GM18873 (cell line): Measurements from ENCODE around the gene MNX1.

ENCODE experiments used
- ATAC-seq: cut with Tn5 transposase; IDR thresholded peaks from one replicate; pipeline ENCODE4 v1.9.1; 2021; ENCODE audit warnings: mild to moderate bottlenecking, moderate library complexity, moderate number of reproducible peaks; ENCODE audit not compliant: unreplicated experiment, low FRiP score

The MNX1 gene

DNA sequence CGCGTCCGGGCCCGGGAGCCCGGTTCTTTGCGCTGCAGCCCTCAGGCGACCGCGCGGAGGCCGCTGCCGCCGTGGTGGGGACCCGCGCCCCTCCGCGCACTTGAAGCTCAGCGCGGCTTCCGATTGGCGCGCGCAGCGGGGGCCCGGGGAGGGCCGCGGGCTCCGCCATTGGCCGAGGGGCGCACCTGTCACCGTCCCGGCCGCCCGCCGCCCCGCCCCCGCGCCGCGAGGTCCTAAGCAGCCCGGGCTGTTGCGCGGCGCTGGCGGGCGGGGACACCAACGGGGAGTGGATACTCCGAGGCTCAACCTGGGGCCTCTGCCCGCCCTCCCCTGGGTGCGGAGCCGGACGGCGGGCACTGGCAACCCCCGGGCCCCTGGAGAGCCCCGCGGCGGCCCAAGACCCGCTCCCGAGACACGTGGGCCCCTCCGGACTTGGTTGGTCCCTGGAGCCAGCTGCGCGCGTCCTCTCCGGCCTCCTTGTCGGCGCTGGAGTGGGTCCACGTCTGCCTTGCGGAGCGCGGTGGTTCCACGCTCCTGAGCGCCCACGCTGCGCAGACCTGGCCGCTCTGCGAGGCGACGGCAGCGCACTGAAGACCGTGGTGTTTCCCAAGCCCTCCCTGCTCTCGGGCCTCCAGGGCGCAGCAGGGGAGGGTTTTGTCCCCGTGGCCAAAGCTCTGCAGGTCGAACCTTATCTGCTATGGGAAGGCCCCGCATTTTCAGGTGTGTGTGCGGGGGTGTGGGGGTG lies at the start of gene MNX1:
TSS of gene MNX1 (minus strand) at position 76 of the 745 bp plus-strand sequence. CDS start 313 bp downstream, outside the sequence.
- peak; percentile 50 for ATAC-seq

DNA sequence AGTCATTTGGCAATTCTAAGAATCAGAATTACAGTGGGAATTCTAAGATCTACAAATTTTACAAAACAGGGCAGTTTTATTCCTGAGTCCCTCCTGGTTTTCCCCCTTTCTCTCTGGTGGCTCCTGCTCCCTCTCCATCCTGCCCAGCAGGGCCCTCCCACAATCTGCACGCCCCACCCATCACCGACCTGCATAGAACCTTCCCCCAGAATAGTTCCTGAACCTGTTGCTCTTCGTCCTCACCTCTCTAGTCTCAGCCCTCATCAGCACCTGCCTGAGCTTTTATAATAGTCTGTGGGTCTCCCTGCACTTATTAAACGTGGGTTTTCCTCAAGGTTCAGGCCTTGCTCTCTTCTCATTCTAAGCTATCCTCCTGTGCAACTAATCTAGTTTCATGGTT lies 49.1 kb upstream of the MNX1 start:
- ATAC-seq, result no peak

GRCh38 chr7:157058701-157059100 lies 48.2 kb upstream of the MNX1 start:
- ATAC-seq, result no peak

DNA sequence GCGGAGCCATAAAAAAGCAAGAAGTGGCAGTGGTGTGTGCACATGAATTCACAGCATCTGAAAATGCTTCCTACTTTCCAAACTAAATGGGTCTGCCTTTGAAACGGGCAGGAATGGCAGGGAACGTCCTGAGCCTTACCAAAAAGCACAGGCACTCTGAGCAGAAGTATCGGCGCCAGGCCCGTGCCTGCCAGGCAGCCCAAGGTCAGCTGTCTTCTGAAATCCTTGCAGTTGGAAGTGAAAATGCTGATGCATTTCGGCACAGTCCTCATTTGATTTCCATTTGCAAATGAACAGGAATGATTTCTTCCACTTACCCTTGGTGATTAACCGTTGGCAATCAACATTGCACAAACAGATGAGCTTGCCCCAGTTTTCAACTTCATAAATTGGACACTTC lies 47.6 kb upstream of the MNX1 start:
- ATAC-seq, result no peak

DNA sequence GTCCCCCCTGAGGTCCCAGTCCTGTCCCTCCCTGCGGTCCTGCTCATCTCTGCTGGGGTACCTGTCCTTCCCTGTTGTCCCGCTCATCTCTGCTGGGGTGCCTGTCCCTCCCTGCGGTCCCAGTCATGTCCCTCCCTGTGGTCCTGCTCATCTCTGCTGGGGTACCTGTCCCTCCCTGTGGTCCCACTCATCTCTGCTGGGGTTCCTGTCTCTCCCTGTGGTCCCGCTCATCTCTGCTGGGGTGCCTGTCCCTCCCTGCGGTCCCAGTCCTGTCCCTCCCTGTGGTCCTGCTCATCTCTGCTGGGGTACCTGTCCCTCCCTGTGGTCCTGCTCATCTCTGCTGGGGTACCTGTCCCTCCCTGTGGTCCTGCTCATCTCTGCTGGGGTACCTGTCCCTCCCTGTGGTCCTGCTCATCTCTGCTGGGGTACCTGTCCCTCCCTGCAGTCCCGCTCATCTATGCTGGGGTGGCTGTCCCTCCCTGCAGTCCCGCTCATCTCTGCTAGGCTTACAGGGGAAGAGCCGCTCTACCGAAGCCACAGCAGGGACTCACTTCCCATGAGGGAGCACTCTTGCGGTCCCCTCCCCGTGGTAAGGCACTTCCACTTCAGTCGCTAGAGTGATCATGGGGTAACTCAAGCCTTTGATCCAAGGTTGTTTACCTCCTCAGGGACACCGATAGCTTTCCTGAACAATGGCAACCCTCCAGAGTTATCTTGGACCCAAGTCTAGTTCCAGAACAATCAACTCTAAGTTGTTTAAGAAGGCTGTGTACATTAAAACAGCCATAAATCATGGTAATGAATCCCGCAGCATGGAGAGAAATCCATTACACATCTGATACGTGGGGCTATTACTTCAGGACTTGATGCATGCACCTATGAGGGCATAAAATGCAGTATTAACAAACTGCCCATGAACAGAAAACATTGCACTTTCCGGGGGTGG lies 46.8 kb upstream of the MNX1 start:
- ATAC-seq, result no peak

GRCh38 chr7:157056246-157056645 lies 45.8 kb upstream of the MNX1 start:
- ATAC-seq, result no peak

DNA sequence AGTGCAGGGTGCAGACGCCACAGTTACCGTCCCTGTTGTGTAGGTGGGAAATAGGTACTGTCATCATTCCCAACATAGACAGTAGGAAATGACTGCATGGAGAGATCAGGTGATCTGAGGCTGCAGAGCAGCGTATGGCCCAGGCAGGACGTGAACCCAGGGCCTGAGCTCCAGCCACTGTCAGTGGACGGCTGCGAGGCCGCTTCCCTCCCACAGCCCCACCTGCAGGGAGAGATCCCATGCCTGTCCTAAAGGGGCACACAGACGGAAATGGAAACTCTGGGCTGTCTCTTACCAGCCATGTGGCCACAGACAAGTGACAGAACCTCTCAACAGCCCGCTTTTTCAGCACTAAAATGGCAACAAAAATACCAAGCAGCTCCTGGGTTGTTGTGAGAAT lies 44.5 kb upstream of the MNX1 start:
- no peak for ATAC-seq

DNA sequence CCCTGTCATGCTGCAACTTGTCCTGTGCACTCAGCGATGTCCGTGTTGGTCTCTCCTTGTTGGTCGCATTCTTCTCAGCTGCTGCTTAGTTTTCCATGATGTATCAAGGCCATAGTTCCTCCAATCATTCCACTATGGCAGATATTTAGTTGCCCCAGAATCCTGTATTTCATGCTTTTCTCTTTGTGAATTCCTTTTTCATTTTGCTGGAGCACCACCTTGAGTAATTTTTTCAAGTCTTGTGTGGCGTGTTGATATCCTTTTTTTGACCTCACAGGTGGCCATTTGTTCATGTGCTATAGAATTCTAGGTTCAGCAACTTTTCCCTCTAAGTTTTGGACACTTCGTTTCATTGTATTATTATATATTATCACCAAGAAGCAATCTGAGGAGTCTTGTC lies 42.7 kb upstream of the MNX1 start:
- ATAC-seq, result no peak

- ATAC-seq, result no peak
These were observed 36.7 kb upstream of the MNX1 start for GRCh38 chr7:157047148-157047547.

GRCh38 chr7:157046681-157047080 lies 36.2 kb upstream of the MNX1 start:
- no peak for ATAC-seq

- no peak for ATAC-seq
These were observed 34.6 kb upstream of the MNX1 start for GRCh38 chr7:157044943-157045660.

- no peak for ATAC-seq
These were observed 33.8 kb upstream of the MNX1 start for GRCh38 chr7:157044147-157044687.

DNA sequence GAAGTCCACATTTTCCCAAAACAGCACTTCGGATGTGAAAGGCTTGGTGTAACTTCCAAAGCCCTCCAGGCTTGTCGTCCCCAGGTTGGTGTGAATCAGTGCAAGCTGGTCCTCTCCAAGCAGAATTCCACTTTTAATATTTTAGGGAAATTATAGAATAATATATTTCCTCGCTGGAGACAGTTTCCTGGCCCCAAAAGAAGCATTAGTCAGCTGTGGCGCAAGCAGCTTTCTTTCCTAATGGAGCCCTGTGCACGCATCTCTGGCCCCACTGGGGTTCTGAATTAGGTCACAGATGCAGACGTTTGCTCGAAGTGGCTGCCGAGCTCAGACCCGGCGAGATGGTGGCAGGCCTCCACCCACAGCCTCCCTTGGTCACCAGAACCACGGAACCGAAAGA lies 33.3 kb upstream of the MNX1 start:
- no peak for ATAC-seq

DNA sequence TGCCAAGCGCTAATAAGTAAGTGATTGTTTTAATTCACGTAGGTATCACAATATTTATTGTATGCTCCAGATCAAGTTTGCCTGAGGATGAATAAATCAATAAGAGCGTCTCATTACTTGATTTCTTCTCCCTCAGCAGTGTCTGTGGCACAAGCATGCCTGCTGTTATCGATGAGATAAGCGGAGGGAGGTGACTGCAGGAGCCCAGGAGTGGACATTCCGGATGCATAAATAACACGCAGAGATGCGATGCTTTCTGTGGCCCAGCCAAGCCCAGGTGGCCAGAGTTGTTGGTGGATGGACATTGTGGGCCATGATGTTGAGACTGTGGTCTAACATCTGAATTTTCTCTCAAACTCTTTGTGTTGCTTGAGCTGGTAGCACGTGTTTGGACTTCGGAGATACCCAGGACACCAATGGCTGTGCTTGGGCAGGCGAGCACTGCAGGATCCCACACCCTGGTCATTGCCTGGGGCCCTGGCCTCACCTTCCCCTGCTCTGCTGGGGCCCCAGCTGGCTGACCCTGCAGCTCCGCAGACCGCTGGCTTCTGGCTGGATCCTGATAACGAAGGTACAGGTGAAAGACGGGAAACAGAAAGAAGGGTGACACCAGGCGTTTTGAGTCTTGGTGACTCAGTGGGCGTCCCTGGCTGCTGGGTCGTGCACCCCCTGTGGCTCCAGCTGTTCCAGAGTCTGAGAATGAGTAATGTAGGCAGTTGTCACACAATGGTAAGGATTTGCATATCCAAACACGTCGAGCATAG lies 31.2 kb upstream of the MNX1 start:
- no peak for ATAC-seq

DNA sequence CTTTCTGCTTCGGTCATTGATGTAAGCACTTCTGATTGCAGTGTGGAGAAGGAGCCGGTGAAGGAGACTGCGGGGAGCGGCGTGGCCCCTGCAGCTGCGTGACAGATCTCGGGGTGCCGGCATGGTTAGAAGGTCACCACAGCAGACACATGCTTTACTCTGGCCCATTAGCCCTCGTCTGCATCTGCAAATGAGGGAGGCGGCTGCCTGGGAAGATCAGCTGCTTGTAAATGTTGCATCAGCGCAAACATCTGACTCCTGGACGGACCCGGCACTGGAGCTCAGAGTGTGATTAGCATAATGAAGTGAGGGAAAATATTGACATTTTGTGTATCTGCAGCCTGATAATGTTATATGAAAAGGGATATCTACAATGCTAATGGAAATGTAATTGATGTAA lies 30.5 kb upstream of the MNX1 start:
- ATAC-seq, result no peak

DNA sequence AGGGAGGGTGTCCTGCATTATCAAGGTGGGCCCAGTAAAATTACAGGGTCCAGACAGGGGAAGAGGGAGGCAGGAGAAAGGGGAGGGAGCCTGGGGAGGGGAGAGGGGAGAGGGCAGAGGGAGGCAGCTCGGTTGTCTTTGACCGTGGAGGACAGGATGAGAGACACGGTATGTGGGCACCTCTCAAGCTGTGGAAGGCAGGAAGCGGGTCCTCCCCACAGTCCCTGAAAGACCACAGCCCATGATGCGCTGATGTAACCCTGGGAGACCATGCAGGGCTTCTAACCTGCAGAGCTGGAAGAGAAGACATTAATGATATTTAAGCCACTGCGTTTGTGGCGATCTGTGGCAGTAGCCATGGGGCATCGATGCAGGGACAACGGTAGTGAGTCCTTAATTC lies 27.2 kb upstream of the MNX1 start:
- ATAC-seq, result no peak

DNA sequence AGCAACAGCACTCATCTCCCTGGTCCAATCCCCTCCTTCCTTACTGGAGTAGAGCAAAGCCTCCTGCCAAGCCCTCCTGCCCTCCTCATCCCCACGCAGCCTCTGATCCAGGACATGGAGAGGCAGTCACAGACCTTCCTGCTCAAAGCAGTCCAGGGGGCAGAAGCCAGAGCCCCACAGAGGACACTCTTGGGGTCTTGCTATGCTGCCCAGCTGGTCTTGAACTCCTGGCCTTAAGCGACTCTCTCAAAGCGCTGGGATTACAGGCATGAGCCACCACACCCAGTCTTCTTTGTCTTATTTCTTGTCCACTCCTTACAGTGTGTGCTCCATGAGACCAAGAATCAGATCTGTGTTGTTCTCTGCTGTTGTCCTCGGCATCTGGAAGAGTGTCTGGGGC lies 26.6 kb upstream of the MNX1 start:
- no peak for ATAC-seq

DNA sequence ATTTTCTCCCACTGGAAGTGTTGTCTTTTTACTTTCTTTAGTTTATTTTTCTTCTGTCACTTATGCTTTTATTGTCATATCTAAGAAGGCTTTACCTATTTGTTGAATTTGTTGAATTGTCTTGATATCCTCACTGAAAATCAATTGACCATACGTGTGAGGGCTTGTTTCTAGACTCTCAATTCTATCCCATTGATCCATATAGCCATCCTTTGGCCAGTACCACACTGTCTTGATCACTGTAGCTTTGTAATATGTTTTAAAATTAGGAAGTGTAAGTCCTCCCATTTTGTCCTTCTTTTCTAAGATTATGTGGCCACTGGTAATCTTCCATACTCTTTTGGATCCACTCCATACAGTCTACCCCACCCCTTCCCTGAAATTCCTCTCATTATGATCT lies 25.5 kb upstream of the MNX1 start:
- ATAC-seq, result no peak

DNA sequence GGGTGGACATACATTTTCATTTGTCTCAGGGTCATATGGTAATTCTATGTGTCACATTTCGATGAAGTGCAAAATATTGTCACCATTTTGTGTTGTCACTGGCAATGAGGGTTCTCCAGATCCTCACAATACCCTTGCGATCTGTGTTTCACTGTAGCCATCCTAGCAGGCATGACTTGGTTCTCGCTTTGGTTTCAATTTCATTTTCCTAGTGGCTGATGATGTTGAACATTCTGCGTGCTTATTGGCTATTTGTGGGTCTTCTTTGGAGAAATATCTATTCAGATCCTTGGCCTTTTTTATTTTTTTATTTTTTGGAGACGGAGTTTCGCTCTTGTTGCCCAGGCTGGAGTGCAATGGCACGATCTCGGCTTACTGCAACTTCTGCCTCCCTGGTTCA lies 24.8 kb upstream of the MNX1 start:
- ATAC-seq, result no peak
